ENCODE measurements around the gene ANGPT4.

The ANGPT4 gene, protein sequence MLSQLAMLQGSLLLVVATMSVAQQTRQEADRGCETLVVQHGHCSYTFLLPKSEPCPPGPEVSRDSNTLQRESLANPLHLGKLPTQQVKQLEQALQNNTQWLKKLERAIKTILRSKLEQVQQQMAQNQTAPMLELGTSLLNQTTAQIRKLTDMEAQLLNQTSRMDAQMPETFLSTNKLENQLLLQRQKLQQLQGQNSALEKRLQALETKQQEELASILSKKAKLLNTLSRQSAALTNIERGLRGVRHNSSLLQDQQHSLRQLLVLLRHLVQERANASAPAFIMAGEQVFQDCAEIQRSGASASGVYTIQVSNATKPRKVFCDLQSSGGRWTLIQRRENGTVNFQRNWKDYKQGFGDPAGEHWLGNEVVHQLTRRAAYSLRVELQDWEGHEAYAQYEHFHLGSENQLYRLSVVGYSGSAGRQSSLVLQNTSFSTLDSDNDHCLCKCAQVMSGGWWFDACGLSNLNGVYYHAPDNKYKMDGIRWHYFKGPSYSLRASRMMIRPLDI

DNA sequence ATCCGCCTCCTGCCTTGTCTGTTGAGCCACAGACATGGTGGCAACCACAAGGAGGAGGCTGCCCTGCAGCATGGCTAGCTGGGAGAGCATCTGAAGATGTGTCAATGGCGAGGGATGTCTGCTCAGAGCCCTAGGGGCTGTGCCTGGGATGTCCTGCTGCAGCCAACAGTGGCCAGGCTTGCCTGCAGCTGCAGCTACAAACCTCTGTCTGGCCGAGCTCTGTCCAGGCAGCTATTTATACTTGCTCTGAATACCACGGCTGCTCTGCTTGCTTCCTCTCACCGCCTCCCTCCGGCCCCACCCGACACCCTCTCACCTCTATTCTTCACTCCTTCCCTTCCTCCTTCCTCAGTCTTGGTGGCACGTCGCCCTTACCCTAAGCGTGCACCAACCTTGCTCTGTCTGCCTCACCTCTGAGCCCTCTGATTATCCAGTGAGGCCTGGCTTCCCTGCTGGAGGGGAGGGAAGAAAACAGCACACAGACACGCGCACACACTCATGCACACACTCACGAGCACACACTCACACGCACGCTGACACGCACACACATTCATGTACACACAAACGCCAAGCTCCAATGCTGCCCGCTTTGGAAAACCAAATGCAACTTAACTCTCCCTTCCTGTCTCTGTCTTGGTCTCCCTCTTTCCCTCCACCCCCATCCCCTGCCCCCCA, at the start of gene ANGPT4:
ANGPT4 (minus strand) TSS at position 210 of the 675 bp plus-strand sequence; CDS start at position 90, 120 bp downstream.
- no peak for DNase-seq

DNA sequence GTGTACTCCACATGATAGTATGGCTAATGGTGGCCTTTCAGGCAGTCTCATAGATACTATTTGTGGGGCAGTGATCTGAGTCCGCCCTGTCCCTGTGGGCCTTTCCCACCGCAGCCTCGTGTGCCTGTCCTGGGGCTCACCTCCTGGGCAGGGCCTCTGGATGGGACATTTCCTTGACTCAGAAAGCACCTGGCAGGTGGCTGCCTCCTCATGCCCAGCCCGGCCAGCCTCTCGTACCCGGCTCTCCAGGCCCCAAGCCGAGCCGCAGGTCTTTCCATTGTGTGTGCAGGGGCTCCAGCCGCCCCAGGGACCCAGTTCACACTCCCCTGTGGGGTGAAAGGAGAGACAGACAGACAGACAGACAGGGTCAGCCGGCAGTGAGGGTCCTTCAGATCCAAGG, 47.7 kb upstream of the ANGPT4 start:
- DNase-seq: no peak

DNA sequence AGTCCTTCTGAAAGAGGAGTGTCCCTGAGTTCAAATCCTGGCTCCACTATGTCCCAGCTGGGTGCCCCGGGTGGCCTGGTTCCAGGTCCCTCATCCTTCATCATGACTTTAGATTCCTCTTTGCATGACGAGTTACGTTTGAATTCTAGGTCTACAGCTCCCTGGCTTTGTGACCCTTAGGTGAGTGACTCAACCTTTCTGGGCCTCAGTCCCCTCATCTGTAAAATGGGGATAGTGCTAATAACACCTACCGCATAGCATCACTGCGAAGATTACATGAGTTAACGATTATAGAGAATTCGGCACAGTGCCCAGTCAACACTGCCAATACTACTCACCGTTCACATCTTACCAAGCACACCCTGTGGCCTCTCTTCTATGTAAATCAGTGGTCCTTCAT, 46.5 kb upstream of the ANGPT4 start:
- no peak for DNase-seq

DNA sequence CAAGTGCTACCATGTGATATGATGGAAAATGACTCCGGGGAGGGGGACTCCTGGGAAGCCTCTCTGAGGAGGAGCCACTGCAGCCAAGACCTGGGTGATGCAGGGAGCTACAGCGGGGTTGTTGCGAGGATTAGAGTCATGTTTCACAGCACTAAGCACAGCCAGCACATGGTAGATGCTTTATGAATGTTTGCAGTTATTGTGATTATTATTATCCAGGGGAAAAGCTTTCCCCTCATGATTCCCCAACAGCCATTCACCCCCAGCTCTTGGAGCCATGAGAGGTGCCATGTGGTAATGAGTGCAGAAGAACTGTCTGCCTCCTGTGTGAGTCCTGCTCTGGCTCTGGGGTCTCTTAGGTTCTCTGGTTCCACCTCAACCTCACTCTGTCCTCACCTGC, 46.1 kb upstream of the ANGPT4 start:
- DNase-seq: no peak

DNA sequence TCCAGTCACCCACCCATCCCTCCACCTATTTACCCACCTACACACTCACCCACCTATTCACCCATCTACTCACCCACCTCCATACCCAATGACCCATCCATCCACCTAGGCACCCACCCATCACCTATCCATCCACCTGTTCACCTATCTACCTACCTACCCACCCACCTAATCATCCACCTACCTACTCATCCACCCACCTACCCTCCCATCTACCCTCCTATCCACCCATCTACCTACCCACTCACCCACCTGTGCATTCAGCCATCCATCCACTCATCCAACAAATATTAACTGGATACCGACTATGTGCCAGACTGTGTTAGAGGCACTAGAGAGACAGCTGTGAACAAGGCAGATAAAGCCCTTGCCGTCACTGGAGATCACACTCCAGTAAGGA, 45.6 kb upstream of the ANGPT4 start:
- DNase-seq: no peak

DNA sequence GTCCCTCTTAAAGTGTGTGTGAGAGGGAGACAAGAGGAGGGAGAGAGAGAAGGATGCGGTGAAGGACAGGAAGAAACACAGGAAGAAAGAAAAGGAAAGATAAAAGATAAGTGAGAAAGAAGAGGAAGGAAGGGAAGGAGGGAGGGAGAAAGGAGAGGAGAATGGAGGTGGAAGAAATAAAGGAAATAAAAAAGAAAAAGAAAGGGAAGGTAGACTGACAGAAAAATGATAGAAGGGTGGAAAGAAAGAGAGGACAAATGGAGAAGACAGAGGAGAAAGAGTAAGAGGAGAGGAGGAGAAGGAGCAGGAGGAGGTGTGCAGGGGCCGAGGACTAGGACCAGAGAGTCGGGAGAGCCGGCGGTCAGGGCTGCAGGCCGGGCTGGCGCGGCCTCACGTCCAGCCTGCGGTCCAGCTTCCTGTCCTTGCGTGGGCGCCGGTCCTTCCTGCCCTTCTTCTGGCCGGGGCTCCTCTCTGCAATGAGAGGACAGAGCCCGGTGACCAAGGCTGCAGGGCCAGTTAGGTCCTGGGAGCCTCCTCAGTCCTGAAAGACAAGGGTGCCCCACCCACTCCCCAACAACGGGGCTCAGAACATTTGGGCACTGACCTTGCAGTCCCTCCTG, 44.0 kb upstream of the ANGPT4 start:
- no peak for DNase-seq

DNA sequence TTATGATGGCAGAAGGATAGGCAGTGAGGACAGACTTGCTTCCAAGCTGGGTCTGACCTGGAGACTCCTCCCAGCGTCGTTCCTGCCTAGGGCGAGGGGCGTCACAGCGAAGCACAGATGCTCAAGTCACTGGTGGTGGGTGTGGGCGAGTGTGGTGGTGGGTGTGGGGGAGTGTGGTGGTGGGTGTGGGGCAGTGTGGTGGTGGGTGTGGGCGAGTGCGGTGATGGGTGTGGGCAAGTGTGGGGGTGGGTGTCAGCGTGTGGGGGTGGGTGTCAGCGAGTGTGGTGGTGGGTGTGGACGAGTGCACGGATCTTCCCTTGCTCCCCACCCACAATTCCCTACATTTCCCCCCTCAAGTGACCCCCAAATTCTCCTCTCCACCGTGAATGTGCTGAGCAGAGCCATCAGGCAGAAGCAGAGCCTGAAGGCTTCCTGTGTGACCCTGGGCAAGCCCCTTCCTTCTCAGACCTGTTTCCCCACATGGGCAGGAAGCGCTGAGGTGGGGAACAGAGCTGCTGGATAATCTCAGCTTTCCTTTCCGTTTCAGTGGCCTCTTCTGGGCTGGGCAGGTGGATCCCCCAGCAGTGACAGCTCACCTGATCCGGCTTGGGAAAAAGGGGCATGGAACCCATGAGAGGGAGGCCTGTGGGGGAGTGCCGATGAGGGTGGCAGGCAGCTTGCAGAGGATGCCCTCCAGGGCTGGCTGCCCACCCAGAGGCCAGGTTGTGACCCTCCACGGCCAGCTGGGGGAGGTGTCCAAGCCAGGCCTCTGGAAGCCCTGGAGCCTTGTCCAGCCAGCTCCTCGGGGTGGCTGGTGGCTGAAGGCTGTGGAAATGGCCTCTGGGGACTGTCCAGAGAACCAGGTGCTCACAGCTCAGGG, 43.0 kb upstream of the ANGPT4 start:
- DNase-seq: no peak

DNA sequence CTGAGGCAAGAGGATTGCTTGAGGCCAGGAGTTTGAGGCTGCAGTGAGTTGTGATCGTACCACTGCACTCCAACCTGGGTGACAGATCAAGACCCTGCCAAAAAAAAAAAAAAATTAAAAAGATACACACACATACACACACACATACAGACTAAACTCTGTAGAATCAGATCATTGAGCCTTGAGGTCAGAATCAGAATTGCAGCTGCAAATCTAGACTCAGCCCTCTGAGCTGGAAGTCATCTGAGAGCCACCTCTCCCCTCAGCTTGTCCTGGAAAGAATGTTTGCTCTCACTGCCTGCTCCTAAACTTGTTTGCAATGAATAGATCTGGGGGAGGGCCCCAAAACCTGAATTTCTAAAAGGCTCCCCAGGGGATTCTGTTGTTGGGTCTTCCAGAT, 41.4 kb upstream of the ANGPT4 start:
- DNase-seq: no peak

DNA sequence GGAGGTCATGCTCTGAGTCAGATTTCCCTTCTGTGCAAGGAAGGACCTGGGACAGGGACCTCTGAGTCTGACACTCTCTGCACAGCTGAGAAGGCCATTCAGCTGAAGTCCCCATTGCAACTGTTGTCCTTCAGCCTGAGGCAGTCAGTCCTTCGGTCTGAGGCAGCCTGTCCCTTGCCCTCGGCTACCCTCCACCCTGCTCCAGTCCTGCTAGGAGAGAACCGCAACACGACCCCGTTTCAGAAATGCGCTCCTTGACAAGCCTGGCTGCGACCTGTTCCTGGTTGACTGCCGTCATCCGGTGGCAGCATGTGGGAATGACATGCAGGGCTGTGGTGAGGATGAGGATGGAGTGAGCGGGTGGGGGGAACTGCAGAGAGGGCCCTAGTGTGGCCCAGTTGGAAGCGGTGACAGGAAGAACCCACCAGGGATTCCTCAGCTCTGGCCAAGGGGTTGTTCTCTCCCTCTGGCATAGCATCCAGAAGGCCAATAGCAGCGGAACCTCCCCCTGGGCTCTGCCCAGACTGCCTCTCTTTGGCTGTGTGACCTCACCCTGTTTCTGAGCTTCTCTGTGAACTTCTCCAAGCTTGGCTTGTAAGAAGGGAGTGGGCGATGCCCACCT, 40.3 kb upstream of the ANGPT4 start:
- DNase-seq: peak; percentile 75

DNA sequence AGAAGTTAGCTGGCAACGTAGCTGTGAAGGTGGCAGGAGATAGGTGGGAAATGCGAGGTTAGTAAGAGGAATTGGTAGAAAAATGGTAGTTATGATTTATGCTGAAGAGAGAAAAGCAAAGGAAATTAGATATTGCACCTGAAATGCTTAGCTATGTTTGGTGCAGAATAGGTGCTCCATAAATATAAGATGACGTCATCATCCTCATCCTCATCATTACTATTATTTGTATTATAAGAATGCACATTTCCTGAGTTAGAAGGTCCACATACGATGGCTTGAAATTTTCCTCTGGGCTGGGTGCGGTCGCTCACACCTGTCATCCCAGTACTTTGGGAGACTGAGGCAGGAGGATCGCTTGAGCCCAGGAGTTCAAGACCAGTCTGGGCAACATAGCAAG, 39.5 kb upstream of the ANGPT4 start:
- DNase-seq: no peak

DNA sequence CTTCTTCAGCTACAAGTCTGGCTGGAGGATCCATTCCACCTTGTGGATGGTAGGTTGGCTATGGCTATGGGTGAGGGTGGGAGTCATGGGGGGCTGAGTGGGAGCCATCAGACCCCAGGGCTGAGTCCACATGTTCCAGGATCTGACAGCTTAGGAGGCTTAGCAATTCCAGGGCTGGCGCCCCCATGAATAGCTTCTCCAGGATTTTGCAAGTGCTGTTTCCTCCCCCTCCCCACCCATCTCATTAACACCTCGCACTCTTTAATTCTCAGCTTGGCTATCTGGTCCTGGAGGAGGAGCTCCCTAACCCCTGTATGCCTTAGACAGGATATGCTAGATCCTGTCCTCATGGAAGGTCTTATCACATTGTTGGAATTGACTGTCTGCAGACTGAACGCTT, 39.0 kb upstream of the ANGPT4 start:
- DNase-seq: no peak

DNA sequence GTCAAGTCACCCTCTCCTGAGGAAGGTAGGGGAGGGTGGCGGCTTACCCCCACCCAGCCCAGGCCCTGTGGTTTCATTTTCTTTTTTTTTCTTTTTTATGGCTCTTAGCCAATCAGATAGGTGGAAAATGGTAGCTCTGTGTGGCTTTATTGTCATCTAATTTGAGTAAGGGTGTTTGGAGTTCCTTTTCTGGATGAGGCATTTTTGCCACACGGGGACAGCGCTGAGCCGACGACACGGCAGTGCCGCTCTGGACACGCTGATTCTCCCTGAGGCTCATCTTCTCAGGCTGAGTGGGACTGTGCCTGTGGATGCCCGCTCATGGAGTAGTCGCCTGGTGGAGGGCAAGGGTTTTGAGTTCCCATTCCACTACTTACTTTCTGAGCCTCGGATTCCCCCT, 37.6 kb upstream of the ANGPT4 start:
- no peak for DNase-seq

DNA sequence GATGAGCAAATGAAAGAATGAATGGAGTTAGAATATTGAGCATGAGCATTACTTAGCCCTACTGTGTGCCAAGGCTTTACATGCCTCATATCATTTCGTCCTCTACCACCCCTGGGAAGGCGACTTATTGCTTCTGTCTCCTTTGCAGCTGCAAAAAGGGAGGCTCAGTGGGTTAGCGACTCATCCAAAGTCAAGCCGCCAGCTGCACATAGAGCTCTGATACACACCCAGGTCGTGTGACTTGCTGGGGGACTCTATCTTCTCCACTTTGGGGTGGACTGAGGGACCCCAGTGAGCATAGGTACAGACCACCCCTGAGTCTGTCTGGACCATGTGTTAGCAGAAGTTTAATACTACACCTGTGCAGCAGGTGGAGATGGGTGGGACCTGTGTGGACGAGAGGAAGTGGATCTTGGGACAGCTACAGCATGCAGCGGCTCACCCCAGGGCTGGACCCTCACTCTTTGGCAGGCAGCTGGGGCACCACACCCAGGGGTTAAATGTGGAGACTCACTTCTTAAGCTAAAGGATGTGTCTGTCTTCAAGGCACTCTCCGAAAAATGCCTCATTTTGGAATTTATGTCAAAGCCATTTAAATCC, 36.2 kb upstream of the ANGPT4 start:
- DNase-seq: no peak

DNA sequence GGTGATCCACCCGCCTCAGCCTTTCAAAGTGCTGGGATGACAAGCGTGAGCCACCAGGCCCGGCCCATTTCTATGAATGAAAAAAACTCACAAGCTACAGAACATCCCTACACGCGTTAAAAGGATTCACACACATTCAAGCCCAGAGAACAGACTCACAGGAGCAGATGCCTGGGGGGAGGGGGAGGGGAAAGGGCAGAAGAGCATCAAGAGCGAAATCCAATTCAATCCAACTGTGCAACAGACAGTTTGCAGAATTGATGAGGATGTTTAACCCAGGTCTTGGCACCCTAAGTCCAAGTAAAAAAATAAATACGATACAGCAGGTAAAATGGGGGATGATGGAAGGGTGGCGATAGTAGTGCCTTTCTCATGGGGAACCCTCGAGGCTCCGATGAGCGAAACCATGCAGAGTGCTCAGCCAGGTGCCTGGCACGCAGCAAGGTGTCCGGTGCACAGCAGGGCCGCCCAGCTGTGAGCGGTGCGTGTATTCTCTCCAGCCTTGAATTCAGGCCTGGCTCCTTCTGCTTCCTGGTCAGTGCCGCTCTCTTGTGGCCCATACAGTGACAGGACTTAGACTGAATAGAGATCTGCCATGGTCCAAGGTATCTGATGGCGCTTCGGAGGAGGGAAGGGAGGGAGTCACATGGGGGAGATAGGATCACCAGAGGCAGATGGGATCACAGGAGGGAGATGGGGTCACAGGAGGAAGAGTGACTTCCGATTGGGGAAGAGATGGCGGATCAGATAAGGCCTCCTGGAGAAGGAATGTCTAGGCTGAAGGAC, 35.4 kb upstream of the ANGPT4 start:
- no peak for DNase-seq

DNA sequence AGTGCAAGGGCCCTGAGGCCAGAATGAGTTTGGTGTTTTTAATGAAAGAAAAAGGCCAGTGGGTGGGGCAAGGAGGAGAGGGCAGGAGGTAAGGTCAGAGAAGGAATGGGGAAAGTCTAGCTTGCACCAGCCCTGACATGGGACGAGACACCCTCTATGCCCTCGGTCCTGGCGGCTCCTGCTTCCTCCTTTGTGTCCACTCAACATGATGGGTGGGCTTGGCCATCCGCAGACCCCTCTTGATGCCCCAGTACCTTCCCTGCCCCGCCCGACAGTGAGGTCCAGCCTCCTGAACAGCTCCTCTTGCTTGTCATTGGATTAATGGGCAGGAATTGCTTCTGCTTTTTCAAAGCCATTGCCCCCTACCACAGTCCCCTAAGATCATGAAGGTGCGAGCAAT, 33.6 kb upstream of the ANGPT4 start:
- no peak for DNase-seq

DNA sequence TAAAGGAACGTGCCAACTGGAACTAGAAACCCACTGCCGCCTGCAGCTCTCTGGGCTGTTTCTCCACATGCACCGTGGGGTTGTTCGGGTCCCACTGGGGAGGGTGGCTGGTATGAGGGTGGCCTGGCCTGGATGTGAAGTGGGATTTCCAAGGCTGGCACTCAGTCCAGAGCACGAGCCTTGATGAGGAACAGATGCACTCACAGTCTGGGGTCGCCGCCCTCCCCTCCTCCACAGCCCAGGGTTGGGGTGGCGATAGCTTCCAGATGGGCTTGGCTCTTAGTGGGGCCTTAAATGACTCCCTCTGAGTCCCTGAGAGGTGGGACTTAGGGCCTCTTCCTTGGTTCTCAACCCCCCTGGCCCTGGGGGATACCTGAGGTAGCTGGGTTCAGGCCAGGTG, 30.7 kb upstream of the ANGPT4 start:
- DNase-seq: no peak

DNA sequence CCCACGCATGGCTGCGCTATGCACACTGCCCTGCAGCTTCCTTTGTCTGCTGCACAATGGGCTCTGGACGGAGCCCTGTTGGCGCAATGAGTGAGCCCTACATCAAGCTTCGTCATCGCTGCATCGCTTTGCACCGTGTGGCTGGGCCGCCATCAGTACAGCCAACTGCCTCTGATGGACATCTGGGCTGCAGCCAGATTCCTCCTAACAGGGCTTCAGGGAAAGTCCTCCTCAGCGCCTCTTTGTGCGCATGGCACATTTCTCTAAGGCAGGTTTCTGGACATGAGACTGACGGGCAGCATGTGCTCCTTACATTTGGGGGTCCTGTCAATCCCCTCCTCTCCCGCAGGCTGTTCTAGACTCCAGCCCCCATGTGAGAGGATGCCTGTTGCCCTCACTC, 29.7 kb upstream of the ANGPT4 start:
- no peak for DNase-seq

DNA sequence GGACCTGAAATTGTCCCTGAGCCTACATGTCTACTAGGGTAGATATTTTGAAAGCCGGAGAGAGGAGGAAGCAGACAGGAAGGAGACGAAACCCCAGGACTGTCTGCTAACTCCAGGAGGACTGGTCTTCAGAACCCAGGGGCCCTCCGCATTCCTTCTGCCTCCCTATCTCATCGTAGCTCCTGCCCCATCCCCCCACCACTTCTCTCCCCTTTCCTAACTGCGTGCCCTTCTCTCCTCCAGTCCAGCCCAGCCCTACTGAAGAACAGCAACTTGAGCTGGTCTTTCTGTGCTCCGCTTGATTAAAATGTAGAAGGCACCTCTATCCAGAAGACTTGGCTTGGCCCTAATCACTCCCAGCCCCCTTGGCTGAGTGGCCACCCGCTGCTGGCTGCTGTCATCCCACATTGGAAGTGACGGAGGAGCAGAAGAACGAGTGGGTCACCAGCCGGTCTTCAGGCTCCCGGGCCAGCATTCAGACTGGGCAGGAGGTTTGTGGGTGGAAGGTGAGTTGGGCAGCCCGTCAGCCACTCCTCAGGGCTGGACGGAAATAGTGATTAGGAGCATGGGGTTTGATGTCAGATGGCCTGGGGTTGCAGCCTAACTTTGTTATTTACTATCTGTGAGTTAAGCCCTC, 28.8 kb upstream of the ANGPT4 start:
- no peak for DNase-seq

DNA sequence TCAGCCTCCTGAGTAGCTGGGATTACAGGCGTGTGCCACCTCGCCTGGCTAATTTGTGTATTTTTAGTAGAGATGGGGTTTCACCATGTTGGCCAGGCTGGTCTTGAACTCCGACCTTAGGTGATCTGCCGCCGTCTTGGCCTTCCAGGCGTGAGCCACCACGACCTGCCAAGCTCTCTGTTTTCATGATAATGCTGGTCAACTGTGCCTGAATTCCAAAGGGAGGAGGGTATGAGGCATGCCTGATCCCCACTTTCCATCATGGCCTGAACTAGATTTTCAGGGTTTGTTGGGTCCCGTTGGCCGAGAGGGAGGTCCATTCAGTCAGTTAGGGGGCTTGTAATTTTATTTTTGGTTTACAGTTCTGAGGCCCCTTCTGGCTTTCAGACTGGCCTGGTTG, 28.0 kb upstream of the ANGPT4 start:
- DNase-seq: no peak

DNA sequence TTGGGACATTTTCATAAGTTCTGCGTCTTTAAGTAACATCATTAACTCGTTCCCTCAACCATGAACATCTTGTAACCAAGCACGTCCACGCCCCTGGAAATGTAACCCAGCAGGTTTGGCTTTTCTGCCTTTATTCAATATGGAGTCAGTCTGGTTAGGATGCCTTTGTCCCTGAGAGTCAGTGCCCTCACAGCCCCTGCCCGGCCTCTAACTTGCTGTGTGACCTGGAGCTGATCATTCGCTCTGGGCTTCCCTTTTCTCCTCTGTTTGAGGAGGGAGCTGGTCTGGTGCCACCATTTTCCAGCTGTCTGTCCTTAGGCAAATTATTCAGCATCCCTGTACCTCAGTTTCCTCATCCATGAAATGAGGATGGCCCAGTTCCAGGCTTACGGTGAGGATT, 26.5 kb upstream of the ANGPT4 start:
- no peak for DNase-seq

DNA sequence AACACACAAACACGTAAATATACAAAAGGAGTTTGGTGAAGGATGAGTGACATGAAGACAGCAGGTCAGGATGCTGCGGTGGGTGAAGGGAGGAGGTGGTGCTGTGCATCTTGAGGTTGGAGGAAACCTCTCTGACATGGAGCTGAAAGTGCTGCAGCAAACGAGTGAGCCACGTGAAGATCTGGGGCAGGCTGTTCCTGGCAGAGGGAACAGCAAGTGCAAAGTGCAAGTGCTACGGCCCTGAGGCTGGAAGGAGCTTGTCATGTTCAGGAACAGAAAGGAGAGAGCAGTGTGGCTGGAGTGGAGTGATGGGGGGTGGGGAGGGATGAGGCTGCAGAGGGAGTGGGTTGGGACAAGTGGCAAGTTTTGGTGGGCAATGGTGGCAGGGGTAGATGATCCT, 24.8 kb upstream of the ANGPT4 start:
- DNase-seq: no peak

Data from activated naive CD4-positive, alpha-beta T cell treated with Interleukin-2 at 50 U/mL for 16 hours (primary cell).